HG03354 (cell line): Measurements from ENCODE around the gene RNF166.

ENCODE experiments used
- ATAC-seq: cut with Tn5 transposase; IDR thresholded peaks from one replicate; pipeline ENCODE4 v1.9.1; 2021; ENCODE audit warnings: mild to moderate bottlenecking; ENCODE audit not compliant: unreplicated experiment, poor library complexity, severe bottlenecking

Gene RNF166

GRCh38 chr16:88658714-88659113 is 47.5 kb downstream of the RNF166 start:
- ATAC-seq: no peak

DNA sequence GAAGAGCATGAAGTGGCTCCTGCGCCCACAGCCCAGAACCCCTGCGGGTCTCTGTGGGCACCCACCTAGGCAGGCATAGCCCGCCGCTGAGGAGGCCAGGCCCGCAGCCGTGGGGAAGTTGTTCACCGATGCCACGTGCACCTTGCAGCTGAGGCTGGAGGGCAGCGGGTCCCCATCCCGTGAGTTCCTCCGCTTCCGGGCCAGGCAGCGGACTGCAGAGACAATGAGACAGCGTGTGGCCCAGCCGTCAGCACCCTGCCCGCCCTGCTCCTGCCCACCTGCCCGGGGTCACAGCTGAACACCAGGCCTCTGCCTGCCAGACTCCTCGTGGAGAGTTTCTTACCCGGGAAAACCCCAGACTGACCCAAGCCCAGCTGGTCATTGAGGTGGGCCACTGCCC is 48.8 kb downstream of the RNF166 start:
- no peak for ATAC-seq

DNA sequence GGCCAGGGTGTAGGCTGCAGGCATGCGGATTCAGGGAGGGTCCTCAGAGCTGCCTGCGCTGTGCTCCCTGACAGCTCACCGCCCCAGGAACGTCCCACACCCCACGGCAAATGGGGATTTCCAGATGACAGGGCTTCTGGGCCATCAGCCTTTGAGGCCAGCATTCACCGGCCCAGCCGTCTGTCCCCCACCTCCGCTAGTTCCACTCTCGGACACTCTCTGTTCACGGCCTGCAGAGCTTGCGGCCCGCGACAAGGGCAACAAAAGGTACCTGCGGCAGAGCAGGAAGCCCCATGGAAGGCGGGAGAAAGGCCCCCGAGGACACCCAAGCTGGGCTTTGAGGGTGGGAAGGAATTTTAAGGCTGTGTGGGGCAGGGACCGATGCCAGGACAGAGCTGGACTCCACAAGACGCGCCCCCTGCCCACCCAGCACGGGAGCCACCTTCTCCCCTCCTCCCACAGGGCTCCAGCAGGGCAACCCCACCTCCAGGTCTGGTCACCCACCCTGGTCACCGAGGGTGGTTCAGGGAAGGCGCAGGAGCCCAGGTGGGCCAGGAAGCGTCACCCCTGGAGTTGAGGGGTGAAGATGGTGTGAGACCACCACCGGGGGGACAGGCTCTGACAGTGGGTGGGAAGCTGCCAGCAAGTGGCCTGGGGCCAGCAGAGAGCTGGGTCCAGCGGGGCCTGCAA is 49.8 kb downstream of the RNF166 start:
- ATAC-seq: no peak

DNA sequence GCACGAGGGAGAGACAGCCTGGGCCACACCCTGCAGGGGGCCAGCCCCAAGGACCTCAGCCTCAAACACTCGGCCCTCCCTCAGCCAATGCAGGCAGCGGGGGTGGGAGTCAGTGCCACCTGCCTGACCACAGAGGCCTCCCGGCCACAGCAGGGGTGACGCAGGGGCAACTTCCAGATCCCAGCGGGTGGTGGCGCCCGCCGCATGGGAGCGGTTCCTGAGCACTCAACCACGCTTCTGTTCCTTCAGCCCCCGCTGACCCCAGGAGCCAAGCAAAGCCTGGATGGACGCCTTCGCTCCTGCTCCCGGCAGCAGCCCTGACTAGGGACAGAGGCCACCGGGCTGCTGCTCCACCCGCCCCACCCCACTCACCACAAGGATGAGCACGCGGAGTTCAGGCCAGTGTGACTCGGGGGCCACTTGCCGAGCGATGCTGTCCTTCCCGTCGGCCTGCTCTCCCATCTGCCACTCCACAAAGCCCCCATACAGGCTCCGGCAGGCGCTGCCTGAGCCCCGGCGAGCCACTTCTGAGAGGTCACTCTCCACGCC is 50.4 kb downstream of the RNF166 start:
- no peak for ATAC-seq

- no peak for ATAC-seq
Observed at GRCh38 chr16:88655053-88655732, 51.0 kb downstream of the RNF166 start.

GRCh38 chr16:88654363-88655052 is 51.7 kb downstream of the RNF166 start:
- no peak for ATAC-seq

- no peak for ATAC-seq
Observed at GRCh38 chr16:88653596-88654362, 52.4 kb downstream of the RNF166 start.

GRCh38 chr16:88653101-88653500 is 53.1 kb downstream of the RNF166 start:
- ATAC-seq: no peak

- no peak for ATAC-seq
Observed at GRCh38 chr16:88652762-88653063, 53.5 kb downstream of the RNF166 start.

GRCh38 chr16:88651989-88652761 is 54.0 kb downstream of the RNF166 start:
- ATAC-seq: peak; percentile 0

GRCh38 chr16:88651276-88651988 is 54.8 kb downstream of the RNF166 start:
- ATAC-seq: peak; percentile 84

DNA sequence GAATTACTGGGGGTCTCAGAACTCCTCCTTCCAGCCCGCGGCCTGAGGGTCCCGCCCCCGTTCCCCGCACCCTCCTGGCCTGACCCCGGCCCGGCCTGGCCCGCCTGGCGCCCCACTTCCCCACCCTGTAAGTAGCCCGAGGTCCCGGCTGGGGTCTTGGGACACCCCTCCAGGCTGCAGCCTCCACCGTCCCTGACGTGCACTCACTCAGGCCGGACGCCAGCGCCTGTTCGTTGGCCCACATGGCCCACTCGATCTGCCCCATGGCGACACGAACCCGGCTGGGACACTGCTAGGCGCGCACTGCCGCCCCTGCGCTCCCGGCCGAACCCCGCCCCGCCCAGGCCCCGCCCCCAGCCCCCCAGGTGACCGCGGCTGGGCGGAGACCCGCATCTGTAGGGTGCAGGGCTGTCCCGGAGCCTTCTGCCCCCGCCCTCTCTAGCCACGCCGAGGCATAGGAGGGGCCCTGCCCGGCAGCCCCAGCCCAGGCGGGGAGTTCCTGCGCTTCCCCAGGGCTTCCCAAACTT is 55.4 kb downstream of the RNF166 start, which contains the start of gene CYBA:
TSS of gene CYBA (minus strand) at position 305 of the 527 bp plus-strand sequence. CDS start at position 265, 40 bp downstream.
- ATAC-seq: peak; percentile 78

- ATAC-seq: peak; percentile 13
Observed at GRCh38 chr16:88649924-88650748, 56.1 kb downstream of the RNF166 start.

- no peak for ATAC-seq
Observed at GRCh38 chr16:88649195-88649923, 56.8 kb downstream of the RNF166 start.

GRCh38 chr16:88647178-88648070 is 58.8 kb downstream of the RNF166 start:
- no peak for ATAC-seq
